HG03457 (cell line): ENCODE data around the gene CEACAM7.
"Not testable (repeated sequence)": the region's sequence is repeated elsewhere in the genome, so short reads cannot be mapped to it uniquely, and the experiment has no call there.

Source experiments
- ATAC-seq: cut with Tn5 transposase; IDR thresholded peaks from one replicate; pipeline ENCODE4 v1.9.1; 2021; ENCODE audit warnings: moderate number of reproducible peaks; ENCODE audit not compliant: unreplicated experiment

CEACAM7 gene

GRCh38 chr19:41688098-41688497, at the start of gene CEACAM7:
TSS of gene CEACAM7 (minus strand) at chr19:41688270. CDS start at chr19:41688165, 105 bp downstream.
- no peak for ATAC-seq

GRCh38 chr19:41735071-41735600, 47.1 kb upstream of the CEACAM7 start:
- ATAC-seq, result no peak

DNA sequence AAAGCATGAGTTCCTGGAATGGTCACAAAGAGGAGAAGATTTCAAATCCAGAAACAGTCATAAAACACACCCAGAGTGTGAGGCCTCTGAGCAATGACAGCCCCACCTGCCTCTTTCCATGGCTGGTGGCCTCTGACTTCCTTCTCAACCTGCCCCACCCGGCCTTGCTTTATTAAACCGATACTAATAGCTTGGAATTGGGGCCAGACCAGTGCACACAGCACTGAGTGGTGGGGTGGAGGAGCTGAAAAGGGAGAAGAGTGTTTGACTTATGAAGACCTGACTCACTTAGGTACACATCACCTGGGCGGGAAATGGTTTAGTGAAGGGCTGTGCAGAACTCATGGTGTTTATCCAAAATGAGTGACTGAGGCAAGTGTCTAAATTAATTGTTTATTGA, 46.5 kb upstream of the CEACAM7 start:
- ATAC-seq, result no peak

DNA sequence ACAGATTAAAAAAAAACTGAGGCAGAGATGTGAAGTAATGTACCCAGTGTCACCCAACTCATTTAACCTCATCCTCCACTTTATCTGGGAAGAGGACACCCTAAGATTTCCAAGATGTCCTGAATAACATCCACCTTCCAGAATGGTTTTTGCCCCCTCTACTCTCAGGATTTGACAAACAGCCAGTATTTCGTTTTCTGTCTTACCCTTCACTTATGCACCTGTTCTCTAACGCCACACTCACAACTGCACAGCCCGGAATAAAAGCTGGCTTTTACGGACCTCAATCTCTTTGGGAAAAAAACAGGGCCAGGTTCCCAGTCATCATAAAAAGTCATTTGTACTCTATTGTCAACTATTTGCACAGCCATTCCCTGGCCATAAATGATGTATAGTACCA, 46.1 kb upstream of the CEACAM7 start:
- ATAC-seq, result no peak

DNA sequence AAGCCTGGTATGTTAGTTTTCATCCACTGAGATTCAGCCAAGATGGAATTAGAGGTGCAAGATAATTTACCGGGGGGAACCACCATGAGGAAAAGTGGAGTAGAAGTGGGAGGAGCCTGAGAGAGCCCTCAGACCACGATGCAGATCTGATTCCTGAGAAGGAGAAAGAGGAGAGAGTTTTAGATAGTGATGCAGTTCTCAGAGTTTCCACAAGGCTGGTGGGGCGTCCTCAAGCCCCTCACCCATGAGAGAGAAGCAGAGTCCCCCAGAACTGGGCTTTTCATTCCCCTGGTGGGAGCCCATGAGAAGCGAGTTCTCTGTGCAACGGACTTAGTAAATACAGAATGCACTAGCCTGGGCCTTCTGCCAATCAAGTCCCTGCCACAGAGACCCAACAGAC, 38.4 kb upstream of the CEACAM7 start:
- ATAC-seq, result no peak

GRCh38 chr19:41720103-41720502, 32.0 kb upstream of the CEACAM7 start:
- no peak for ATAC-seq

DNA sequence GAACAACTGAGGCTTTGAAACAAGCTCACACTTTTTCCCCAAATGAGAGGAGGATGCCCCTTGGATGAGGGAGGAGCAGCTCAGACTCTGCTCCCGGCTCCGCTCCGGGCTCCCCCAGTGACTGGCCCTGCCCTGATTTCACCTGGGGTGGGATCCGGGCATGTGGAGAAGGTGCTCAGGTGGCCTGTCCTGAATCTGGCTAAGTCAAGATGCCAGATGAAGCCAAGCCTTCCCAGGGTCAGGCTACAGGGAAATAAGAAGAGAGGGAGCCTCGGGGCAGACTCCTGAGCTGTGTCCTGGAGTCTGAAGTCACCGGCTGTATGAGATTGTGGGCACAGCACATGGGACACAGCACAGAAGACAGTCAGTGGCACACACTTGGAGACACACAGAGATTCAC, 30.7 kb upstream of the CEACAM7 start:
- no peak for ATAC-seq

- ATAC-seq, result no peak
Measured at GRCh38 chr19:41714598-41714997, 26.5 kb upstream of the CEACAM7 start.

- ATAC-seq, result no peak
Measured at GRCh38 chr19:41711376-41712261, 23.5 kb upstream of the CEACAM7 start.

- ATAC-seq, result no peak
Measured at GRCh38 chr19:41709951-41710645, 22.0 kb upstream of the CEACAM7 start.

DNA sequence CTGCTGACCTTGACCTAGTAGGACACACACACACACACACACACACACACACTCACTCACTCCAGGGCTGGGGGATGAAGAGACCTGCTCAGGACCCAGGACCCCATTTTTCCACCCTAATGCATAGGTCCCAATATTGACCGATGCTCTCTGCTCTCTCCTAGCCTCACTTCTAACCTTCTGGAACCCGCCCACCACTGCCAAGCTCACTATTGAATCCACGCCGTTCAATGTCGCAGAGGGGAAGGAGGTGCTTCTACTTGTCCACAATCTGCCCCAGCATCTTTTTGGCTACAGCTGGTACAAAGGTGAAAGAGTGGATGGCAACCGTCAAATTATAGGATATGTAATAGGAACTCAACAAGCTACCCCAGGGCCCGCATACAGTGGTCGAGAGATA, 21.4 kb upstream of the CEACAM7 start:
- not testable (repeated sequence) for ATAC-seq

- no peak for ATAC-seq
Measured at GRCh38 chr19:41708481-41708880, 20.4 kb upstream of the CEACAM7 start, which contains the start of gene CEACAM5. TSS of gene CEACAM5 (plus strand) at chr19:41708626. CDS start at chr19:41708732, 106 bp downstream.

DNA sequence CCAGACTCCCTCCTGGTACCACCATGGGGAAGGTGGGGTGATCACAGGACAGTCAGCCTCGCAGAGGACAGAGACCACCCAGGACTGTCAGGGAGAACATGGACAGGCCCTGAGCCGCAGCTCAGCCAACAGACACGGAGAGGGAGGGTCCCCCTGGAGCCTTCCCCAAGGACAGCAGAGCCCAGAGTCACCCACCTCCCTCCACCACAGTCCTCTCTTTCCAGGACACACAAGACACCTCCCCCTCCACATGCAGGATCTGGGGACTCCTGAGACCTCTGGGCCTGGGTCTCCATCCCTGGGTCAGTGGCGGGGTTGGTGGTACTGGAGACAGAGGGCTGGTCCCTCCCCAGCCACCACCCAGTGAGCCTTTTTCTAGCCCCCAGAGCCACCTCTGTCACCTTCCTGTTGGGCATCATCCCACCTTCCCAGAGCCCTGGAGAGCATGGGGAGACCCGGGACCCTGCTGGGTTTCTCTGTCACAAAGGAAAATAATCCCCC, 19.9 kb upstream of the CEACAM7 start:
- ATAC-seq, result no peak

GRCh38 chr19:41707502-41707812, 19.4 kb upstream of the CEACAM7 start:
- ATAC-seq, result no peak

DNA sequence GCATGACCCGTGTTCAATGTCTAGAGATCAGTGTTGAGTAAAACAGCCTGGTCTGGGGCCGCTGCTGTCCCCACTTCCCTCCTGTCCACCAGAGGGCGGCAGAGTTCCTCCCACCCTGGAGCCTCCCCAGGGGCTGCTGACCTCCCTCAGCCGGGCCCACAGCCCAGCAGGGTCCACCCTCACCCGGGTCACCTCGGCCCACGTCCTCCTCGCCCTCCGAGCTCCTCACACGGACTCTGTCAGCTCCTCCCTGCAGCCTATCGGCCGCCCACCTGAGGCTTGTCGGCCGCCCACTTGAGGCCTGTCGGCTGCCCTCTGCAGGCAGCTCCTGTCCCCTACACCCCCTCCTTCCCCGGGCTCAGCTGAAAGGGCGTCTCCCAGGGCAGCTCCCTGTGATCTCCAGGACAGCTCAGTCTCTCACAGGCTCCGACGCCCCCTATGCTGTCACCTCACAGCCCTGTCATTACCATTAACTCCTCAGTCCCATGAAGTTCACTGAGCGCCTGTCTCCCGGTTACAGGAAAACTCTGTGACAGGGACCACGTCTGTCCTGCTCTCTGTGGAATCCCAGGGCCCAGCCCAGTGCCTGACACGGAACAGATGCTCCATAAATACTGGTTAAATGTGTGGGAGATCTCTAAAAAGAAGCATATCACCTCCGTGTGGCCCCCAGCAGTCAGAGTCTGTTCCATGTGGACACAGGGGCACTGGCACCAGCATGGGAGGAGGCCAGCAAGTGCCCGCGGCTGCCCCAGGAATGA, 18.9 kb upstream of the CEACAM7 start:
- ATAC-seq, result no peak

DNA sequence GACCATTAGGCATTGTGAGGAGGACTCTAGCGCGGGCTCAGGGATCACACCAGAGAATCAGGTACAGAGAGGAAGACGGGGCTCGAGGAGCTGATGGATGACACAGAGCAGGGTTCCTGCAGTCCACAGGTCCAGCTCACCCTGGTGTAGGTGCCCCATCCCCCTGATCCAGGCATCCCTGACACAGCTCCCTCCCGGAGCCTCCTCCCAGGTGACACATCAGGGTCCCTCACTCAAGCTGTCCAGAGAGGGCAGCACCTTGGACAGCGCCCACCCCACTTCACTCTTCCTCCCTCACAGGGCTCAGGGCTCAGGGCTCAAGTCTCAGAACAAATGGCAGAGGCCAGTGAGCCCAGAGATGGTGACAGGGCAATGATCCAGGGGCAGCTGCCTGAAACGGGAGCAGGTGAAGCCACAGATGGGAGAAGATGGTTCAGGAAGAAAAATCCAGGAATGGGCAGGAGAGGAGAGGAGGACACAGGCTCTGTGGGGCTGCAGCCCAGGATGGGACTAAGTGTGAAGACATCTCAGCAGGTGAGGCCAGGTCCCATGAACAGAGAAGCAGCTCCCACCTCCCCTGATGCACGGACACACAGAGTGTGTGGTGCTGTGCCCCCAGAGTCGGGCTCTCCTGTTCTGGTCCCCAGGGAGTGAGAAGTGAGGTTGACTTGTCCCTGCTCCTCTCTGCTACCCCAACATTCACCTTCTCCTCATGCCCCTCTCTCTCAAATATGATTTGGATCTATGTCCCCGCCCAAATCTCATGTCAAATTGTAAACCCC, 17.5 kb upstream of the CEACAM7 start:
- ATAC-seq, result no peak

DNA sequence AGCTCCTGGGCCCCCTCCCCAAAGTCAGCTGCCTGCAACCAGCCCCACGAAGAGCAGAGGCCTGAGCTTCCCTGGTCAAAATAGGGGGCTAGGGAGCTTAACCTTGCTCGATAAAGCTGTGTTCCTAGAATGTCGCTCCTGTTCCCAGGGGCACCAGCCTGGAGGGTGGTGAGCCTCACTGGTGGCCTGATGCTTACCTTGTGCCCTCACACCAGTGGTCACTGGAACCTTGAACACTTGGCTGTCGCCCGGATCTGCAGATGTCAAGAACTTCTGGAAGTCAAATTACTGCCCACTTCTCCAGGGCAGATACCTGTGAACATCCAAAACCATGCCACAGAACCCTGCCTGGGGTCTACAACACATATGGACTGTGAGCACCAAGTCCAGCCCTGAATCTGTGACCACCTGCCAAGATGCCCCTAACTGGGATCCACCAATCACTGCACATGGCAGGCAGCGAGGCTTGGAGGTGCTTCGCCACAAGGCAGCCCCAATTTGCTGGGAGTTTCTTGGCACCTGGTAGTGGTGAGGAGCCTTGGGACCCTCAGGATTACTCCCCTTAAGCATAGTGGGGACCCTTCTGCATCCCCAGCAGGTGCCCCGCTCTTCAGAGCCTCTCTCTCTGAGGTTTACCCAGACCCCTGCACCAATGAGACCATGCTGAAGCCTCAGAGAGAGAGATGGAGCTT, 15.7 kb upstream of the CEACAM7 start:
- no peak for ATAC-seq

- no peak for ATAC-seq
Measured at GRCh38 chr19:41702171-41702651, 14.1 kb upstream of the CEACAM7 start.

GRCh38 chr19:41701401-41702075, 13.5 kb upstream of the CEACAM7 start:
- ATAC-seq, result no peak
